ENCODE results near the gene NSUN7. TPM values are rescaled to one million over a fixed set of nuclear protein-coding genes. Genes with fewer than 3 reads are reported as not detected.
A peak's percentile ranks its signal among the peaks of the same experiment; 100 is the strongest.

The NSUN7 gene
- total RNA-seq, 1 experiment from 2014 or later = 19.6 TPM

- peaks cover 6% of the 10 kb centered on the region; the same call in 1 of the 2 replicates for H3K4me1 ChIP-seq
- Mint-ChIP-seq H3K36me3 (ENCODE audit: insufficient read depth, unreplicated experiment) (peaks cover 19% of the 10 kb centered on the region), H3K27me3 (ENCODE audit: insufficient read depth, unreplicated experiment) (no peaks in the 10 kb centered on the region), H3K4me1 (ENCODE audit: low read depth, unreplicated experiment) (no peaks in the 10 kb centered on the region), H3K9me3 (ENCODE audit: unreplicated experiment) (no peaks in the 10 kb centered on the region), H3K4me3 (ENCODE audit: unreplicated experiment) (peak overlapping the region; percentile 94), H3K27ac (ENCODE audit: unreplicated experiment) (peak overlapping the region; percentile 93)
- H3K36me3 ChIP-seq (ENCODE audit: control insufficient read depth, insufficient read depth, low read length) = no peaks in the 10 kb centered on the region
- peak overlapping the region; percentile 94 for H3K4me3 ChIP-seq (ENCODE audit: low read depth, low read length)
- no peaks in the 10 kb centered on the region for H3K27me3 ChIP-seq (replicated peaks; ENCODE audit: control insufficient read depth, insufficient read depth, low read length)
- no peaks in the 10 kb centered on the region for H3K9me3 ChIP-seq
- ChIA-PET CTCF (interaction anchor here (0.6 kb wide), 2 partner anchors 32 to 170 kb away, joined by 3 to 6 read pairs; no protein-coding TSS in a partner anchor), POLR2A (interaction anchor here (0.6 to 0.7 kb wide), 2 partner anchors 61 to 297 kb away, joined by 3 to 4 read pairs; no protein-coding TSS in a partner anchor)
- TSS peak; percentile 48 for BruUV-seq (replicated peaks)
- intact Hi-C loops (cut with micrococcal nuclease; ENCODE audit: unreplicated experiment) = no loop called here
- TF ChIP-seq CTCF (IDR thresholded peaks at IDR 0.05; ENCODE audit: insufficient read depth in 1 of 2, low read depth in 1 of 2, low read length in 1 of 2, severe bottlenecking in 1 of 2, unreplicated experiment in 1 of 2) = no peak
- DNase-seq = peak; percentile 34 to 45
These were observed 905 bp downstream of the NSUN7 start for GRCh38 chr4:40750461-40751258.

- H3K9me3 Mint-ChIP-seq (ENCODE audit: unreplicated experiment) = no peaks in the 10 kb centered on the region
- CTCF ChIA-PET = no interaction called here
- Histone ChIP-seq H3K4me1 (peaks cover 6% of the 10 kb centered on the region; the same call in 1 of the 2 replicates), H3K9me3 (no peaks in the 10 kb centered on the region), H3K4me3 (ENCODE audit: low read depth, low read length) (no peak overlapping the region), H3K27me3 (replicated peaks; ENCODE audit: control insufficient read depth, insufficient read depth, low read length) (no peaks in the 10 kb centered on the region), H3K36me3 (ENCODE audit: control insufficient read depth, insufficient read depth, low read length) (no peaks in the 10 kb centered on the region)
- no peak overlapping the region for H3K27ac Mint-ChIP-seq (ENCODE audit: unreplicated experiment)
- no peak overlapping the region for H3K4me3 Mint-ChIP-seq (ENCODE audit: unreplicated experiment)
- H3K4me1 Mint-ChIP-seq (ENCODE audit: low read depth, unreplicated experiment) = no peaks in the 10 kb centered on the region
- H3K27me3 Mint-ChIP-seq (ENCODE audit: insufficient read depth, unreplicated experiment) = no peaks in the 10 kb centered on the region
- peaks cover 16% of the 10 kb centered on the region for H3K36me3 Mint-ChIP-seq (ENCODE audit: insufficient read depth, unreplicated experiment)
- no TSS peak for BruUV-seq (replicated peaks)
- POLR2A ChIA-PET = no interaction called here
- TF ChIP-seq CTCF (IDR thresholded peaks at IDR 0.05; ENCODE audit: insufficient read depth in 1 of 2, low read depth in 1 of 2, low read length in 1 of 2, severe bottlenecking in 1 of 2, unreplicated experiment in 1 of 2) = no peak
- intact Hi-C loops (cut with micrococcal nuclease; ENCODE audit: unreplicated experiment) = no loop called here
- no peak for DNase-seq
These were observed 5.9 kb downstream of the NSUN7 start for GRCh38 chr4:40755616-40756015.

- TF ChIP-seq CTCF (IDR thresholded peaks at IDR 0.05; ENCODE audit: insufficient read depth in 1 of 2, low read depth in 1 of 2, low read length in 1 of 2, severe bottlenecking in 1 of 2, unreplicated experiment in 1 of 2) = no peak
These were observed 13.5 kb downstream of the NSUN7 start for GRCh38 chr4:40763228-40763716.

More at GRCh38 chr4:40763228-40763716, 13.5 kb downstream of the NSUN7 start:
- Mint-ChIP-seq H3K27ac (ENCODE audit: unreplicated experiment) (no peak overlapping the region), H3K36me3 (ENCODE audit: insufficient read depth, unreplicated experiment) (no peaks in the 10 kb centered on the region), H3K9me3 (ENCODE audit: unreplicated experiment) (no peaks in the 10 kb centered on the region), H3K4me1 (ENCODE audit: low read depth, unreplicated experiment) (peaks cover 6% of the 10 kb centered on the region), H3K4me3 (ENCODE audit: unreplicated experiment) (no peak overlapping the region), H3K27me3 (ENCODE audit: insufficient read depth, unreplicated experiment) (no peaks in the 10 kb centered on the region)
- POLR2A ChIA-PET = no interaction called here
- no peak overlapping the region for H3K4me3 ChIP-seq (ENCODE audit: low read depth, low read length)
- CTCF ChIA-PET = no interaction called here
- peak in 1 of 2 experiments; percentile 22 for DNase-seq
- no peaks in the 10 kb centered on the region for H3K9me3 ChIP-seq
- H3K27me3 ChIP-seq (replicated peaks; ENCODE audit: control insufficient read depth, insufficient read depth, low read length) = no peaks in the 10 kb centered on the region
- intact Hi-C loops (cut with micrococcal nuclease; ENCODE audit: unreplicated experiment) = no loop called here
- H3K4me1 ChIP-seq = no peaks in the 10 kb centered on the region
- no TSS peak for BruUV-seq (replicated peaks)
- H3K36me3 ChIP-seq (ENCODE audit: control insufficient read depth, insufficient read depth, low read length) = no peaks in the 10 kb centered on the region

All from Caco-2 (cell line).